Neural cell (in vitro differentiated cells): ENCODE results near the gene GRB2. TPM values are rescaled to one million over a fixed set of nuclear protein-coding genes. Genes with fewer than 3 reads are reported as not detected.

ENCODE experiments used
- H2AFZ ChIP-seq: fragments of 200-600, 300-800 bp; sonication (generic), shearing (Covaris generic); 2 replicates; pipeline ENCODE4 v1.6.0; 2014; ENCODE audit warnings: low read depth, mild to moderate bottlenecking, antibody characterized with exemption, low read length, moderate library complexity
- H3F3A ChIP-seq: fragments of 200-600 bp; shearing (Covaris generic); 2 replicates; pipeline ENCODE4 v1.6.1; 2016; ENCODE audit warnings: mild to moderate bottlenecking, moderate library complexity, mixed read lengths, antibody characterized with exemption, low read length; ENCODE audit not compliant: insufficient read depth, poor library complexity, severe bottlenecking
- H3K27ac ChIP-seq: fragments of 200-600, 300-800 bp; sonication (generic), shearing (Covaris generic); 2 replicates; pipeline ENCODE4 v1.5.1; 2014; ENCODE audit warnings: mild to moderate bottlenecking, low read length, moderate library complexity
- H3K27me3 ChIP-seq: fragments of 300-800, 200-600 bp; sonication (generic), shearing (Covaris generic); 2 replicates; pipeline ENCODE4 v1.6.0; 2014; ENCODE audit warnings: mild to moderate bottlenecking, low read depth, low read length, moderate library complexity; ENCODE audit not compliant: insufficient read depth
- H3K36me3 ChIP-seq: fragments of 300-800, 200-600 bp; sonication (generic), shearing (Covaris generic); 2 replicates; pipeline ENCODE4 v1.5.1; 2014; ENCODE audit warnings: mild to moderate bottlenecking, antibody characterized with exemption, low read length, moderate library complexity; ENCODE audit not compliant: insufficient read depth
- H3K4me2 ChIP-seq: fragments of 300-800, 200-600 bp; sonication (generic), shearing (Covaris generic); 2 replicates; pipeline ENCODE4 v1.6.0; 2014; ENCODE audit warnings: mild to moderate bottlenecking, low read length
- H3K4me3 ChIP-seq: fragments of 300-800, 200-600 bp; sonication (generic), shearing (Covaris generic); 2 replicates; pipeline ENCODE4 v1.5.1; 2014; ENCODE audit warnings: mild to moderate bottlenecking, low read length, moderate library complexity
- H3K79me2 ChIP-seq: fragments of 200-600 bp; shearing (Covaris generic); replicated peaks from 2 replicates; pipeline ENCODE4 v1.6.0; 2014; ENCODE audit warnings: mild to moderate bottlenecking, low read length, moderate library complexity; ENCODE audit not compliant: insufficient read depth
- H3K9ac ChIP-seq: fragments of 300-800, 200-600 bp; sonication (generic), shearing (Covaris generic); 2 replicates; pipeline ENCODE4 v1.6.1; 2016; ENCODE audit warnings: mild to moderate bottlenecking, low read length, mixed read lengths
- H3K9me2 ChIP-seq: fragments of 200-600 bp; shearing (Covaris generic); 2 replicates; pipeline ENCODE4 v1.6.1; 2016; ENCODE audit warnings: mild to moderate bottlenecking, low read length, mixed read lengths; ENCODE audit not compliant: insufficient read depth
- H3K9me3 ChIP-seq: fragments of 200-600, 300-800 bp; sonication (generic), shearing (Covaris generic); 2 replicates; pipeline ENCODE4 v1.6.1; 2016; ENCODE audit warnings: mild to moderate bottlenecking, mixed run types, low read length, moderate library complexity, mixed read lengths
- H4K20me1 ChIP-seq: fragments of 200-600 bp; shearing (Covaris generic); 2 replicates; pipeline ENCODE4 v1.6.1; 2016; ENCODE audit warnings: mild to moderate bottlenecking, mixed run types; ENCODE audit not compliant: insufficient read depth
- CTCF ChIP-seq: fragments of 450-650 bp; IDR thresholded peaks from 2 replicates; pipeline ENCODE4 v1.5.1; 2014; ENCODE audit warnings: antibody characterized with exemption, mild to moderate bottlenecking, moderate library complexity; ENCODE audit not compliant: poor library complexity, severe bottlenecking
- EP300 ChIP-seq: fragments of 450-650 bp; conservative IDR thresholded peaks from 2 replicates; pipeline ENCODE4 v1.6.1; 2014; ENCODE audit warnings: antibody characterized with exemption, mild to moderate bottlenecking, moderate library complexity; ENCODE audit not compliant: poor library complexity, severe bottlenecking
- EZH2 ChIP-seq: fragments of 200-600, 300-800 bp; shearing (Covaris generic), sonication (generic); IDR thresholded peaks from 2 replicates; pipeline ENCODE4 v1.6.1; 2014; ENCODE audit warnings: antibody characterized with exemption, low read length, borderline replicate concordance, mild to moderate bottlenecking; ENCODE audit not compliant: insufficient read depth, poor library complexity, severe bottlenecking
- MXI1 ChIP-seq: fragments of 450-650 bp; conservative IDR thresholded peaks from 2 replicates; pipeline ENCODE4 v1.6.1; 2014; ENCODE audit warnings: antibody characterized with exemption, mild to moderate bottlenecking; ENCODE audit not compliant: poor library complexity, severe bottlenecking
- POLR2AphosphoS5 ChIP-seq: IDR thresholded peaks from 2 replicates; pipeline ENCODE4 v1.6.1; 2012
- RAD21 ChIP-seq: fragments of 450-650 bp; conservative IDR thresholded peaks from 2 replicates; pipeline ENCODE4 v1.6.1; 2014; ENCODE audit warnings: antibody characterized with exemption, mild to moderate bottlenecking, moderate library complexity
- REST ChIP-seq: IDR thresholded peaks from 2 replicates; pipeline ENCODE4 v1.6.1; 2012; ENCODE audit warnings: borderline replicate concordance
- SMC3 ChIP-seq: fragments of 450-650 bp; conservative IDR thresholded peaks from 2 replicates; pipeline ENCODE4 v1.6.1; 2014; ENCODE audit warnings: antibody characterized with exemption, mild to moderate bottlenecking, moderate library complexity; ENCODE audit not compliant: poor library complexity
- TAF1 ChIP-seq: IDR thresholded peaks from 2 replicates; pipeline ENCODE4 v1.6.1; 2012; ENCODE audit warnings: low read depth
- polyA plus RNA-seq: library from polyadenylated mRNA; depleted of rRNA; stranded (reverse); fragments of >200 nt; gene quantifications from 2 replicates; pipeline ENCODE4 v1.2.3, GENCODE V29; 2014

The GRB2 gene
- polyA plus RNA-seq, 1 donor from 2014 or later: 134 TPM

- peaks cover 11% of the 10 kb centered on the region for H3F3A ChIP-seq
- no peaks in the 10 kb centered on the region for H3K9me2 ChIP-seq
- peak overlapping the region; percentile 90 for H3K4me2 ChIP-seq
- H2AFZ ChIP-seq: no peak overlapping the region
- no peaks in the 10 kb centered on the region for H3K9me3 ChIP-seq
- peaks cover 9% of the 10 kb centered on the region for H4K20me1 ChIP-seq
- H3K27ac ChIP-seq: peak overlapping the region; percentile 94
- peak overlapping the region; percentile 74 for H3K4me3 ChIP-seq
- H3K27me3 ChIP-seq: no peaks in the 10 kb centered on the region
- H3K36me3 ChIP-seq: no peaks in the 10 kb centered on the region
- peaks cover 76% of the 10 kb centered on the region for H3K79me2 ChIP-seq
- peak overlapping the region; percentile 89 for H3K9ac ChIP-seq
- no peak for TF ChIP-seq POLR2AphosphoS5
- TF ChIP-seq EP300: no peak
- no peak for TF ChIP-seq SMC3
- no peak for TF ChIP-seq MXI1
- TF ChIP-seq REST: no peak
- TF ChIP-seq TAF1: no peak
- no peak for TF ChIP-seq CTCF
- TF ChIP-seq RAD21: no peak
- no peak for TF ChIP-seq EZH2
These were observed 12.9 kb downstream of the GRB2 start for GRCh38 chr17:75392559-75392958.

DNA sequence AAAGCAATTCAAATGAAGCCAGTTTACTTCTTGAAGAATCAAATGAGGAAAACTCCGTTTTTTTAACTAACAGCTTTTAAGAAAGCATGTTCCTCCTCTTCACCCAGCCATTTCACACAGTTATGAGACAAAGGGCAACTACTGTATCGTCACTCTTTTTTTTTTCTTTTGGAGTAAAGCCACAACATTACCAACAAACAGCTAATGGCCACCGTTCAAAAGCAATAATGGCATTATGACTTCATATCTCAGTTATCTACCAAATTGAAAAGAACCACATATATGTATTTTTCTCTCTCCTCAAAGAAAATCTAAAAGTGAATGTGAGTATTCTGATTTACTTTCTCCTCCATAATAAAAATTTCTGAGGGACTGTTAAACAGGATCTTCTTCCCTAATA lies 14.5 kb downstream of the GRB2 start:
- Histone ChIP-seq H3K4me3 (peak overlapping the region; percentile 74), H3K9me2 (no peaks in the 10 kb centered on the region), H2AFZ (no peak overlapping the region), H3K9me3 (no peaks in the 10 kb centered on the region), H3K27me3 (no peaks in the 10 kb centered on the region), H3K27ac (no peak overlapping the region), H3F3A (peaks cover 11% of the 10 kb centered on the region), H3K79me2 (peaks cover 75% of the 10 kb centered on the region), H3K4me2 (peak overlapping the region; percentile 54), H3K36me3 (no peaks in the 10 kb centered on the region), H3K9ac (no peak overlapping the region), H4K20me1 (peaks cover 9% of the 10 kb centered on the region)
- TF ChIP-seq CTCF: no peak
- TF ChIP-seq POLR2AphosphoS5: no peak
- no peak for TF ChIP-seq TAF1
- TF ChIP-seq EP300: no peak
- TF ChIP-seq EZH2: no peak
